Erythroblast (primary cell): Measurements from ENCODE around the gene ZNF334.

Experiments used
- GATA1 ChIP-seq: IDR thresholded peaks from 2 replicates; pipeline ENCODE4 v1.6.1; 2011; ENCODE audit warnings: low read depth, mild to moderate bottlenecking, control low read depth, low read length, moderate library complexity
- POLR2A ChIP-seq: IDR thresholded peaks from 2 replicates; pipeline ENCODE4 v1.6.1; 2011; ENCODE audit warnings: mild to moderate bottlenecking, low read length

DNA sequence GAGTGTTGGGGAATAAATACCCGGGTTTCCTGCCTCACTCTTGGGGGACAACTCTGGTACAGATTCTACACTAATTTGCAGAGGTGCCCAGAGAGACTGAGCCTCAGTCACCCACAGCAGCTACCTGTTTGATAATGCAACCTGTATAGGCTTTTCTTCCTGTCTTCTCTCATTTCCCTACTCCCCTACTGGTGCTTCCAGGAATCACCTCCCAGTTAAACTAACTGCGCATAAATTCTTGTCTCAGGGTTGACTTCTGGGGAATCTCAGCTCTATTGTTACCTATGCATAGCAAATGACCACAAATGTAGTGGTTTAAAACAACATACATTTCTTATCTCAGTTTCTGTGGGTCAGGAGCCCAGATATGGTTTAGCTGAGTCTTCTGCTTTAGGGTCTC lies 25.8 kb upstream of the ZNF334 start:
- TF ChIP-seq POLR2A: no peak
- TF ChIP-seq GATA1: no peak
